ENCODE measurements around the gene BCAS1.

- no peak for TF ChIP-seq CTCF (IDR thresholded peaks at IDR 0.05; ENCODE audit: low read depth, low read length)
- no peak for TF ChIP-seq EZH2phosphoT487 (IDR thresholded peaks at IDR 0.05; ENCODE audit: low read depth)
These were observed 155.5 kb downstream of the BCAS1 start for GRCh38 chr20:53914781-53915445.

Measured in OCI-LY3 (cell line).